ENCODE data around the gene CDYL. TPM values are rescaled to one million over a fixed set of nuclear protein-coding genes. Genes with fewer than 3 reads are reported as not detected.

Gene CDYL
- total and polyA plus RNA-seq, 9 donors = 9.9 to 71.3 (median 45.1) TPM

DNA sequence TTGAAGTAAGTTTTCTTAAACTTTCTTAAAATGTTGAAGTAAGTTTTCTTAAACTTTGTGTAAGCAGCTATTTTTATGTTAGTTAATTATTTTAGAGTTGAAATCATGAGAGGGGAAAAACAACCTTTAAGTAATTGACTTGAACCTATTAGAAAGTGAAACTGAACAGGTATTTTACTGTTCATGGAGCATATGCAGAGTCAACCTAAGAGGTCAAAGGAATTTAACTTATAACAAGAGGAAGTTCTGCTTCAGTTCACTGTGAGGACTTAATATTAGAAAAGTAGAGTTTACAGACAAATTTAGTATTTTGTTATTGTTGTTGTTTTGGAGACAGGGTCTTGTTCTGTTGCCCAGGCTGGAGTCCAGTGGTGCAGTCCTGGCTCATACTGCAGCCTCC is 38.0 kb downstream of the CDYL start:
- no peak overlapping the region for H3K27ac ChIP-seq
- no peak for DNase-seq
- H3K9me3 ChIP-seq = no peaks in the 10 kb centered on the region
- TF ChIP-seq, protein P1, sequence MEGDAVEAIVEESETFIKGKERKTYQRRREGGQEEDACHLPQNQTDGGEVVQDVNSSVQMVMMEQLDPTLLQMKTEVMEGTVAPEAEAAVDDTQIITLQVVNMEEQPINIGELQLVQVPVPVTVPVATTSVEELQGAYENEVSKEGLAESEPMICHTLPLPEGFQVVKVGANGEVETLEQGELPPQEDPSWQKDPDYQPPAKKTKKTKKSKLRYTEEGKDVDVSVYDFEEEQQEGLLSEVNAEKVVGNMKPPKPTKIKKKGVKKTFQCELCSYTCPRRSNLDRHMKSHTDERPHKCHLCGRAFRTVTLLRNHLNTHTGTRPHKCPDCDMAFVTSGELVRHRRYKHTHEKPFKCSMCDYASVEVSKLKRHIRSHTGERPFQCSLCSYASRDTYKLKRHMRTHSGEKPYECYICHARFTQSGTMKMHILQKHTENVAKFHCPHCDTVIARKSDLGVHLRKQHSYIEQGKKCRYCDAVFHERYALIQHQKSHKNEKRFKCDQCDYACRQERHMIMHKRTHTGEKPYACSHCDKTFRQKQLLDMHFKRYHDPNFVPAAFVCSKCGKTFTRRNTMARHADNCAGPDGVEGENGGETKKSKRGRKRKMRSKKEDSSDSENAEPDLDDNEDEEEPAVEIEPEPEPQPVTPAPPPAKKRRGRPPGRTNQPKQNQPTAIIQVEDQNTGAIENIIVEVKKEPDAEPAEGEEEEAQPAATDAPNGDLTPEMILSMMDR (IDR thresholded peaks at IDR 0.05) = no peak
- TF ChIP-seq EP300 (IDR thresholded peaks at IDR 0.05) (no peak), POLR2A (IDR thresholded peaks at IDR 0.05) (no peak)
- peaks cover 12% of the 10 kb centered on the region for H3K4me1 ChIP-seq (ENCODE audit: insufficient read depth)
- intact Hi-C loops (cut with DNase I) = no loop called here
- H3K4me3 ChIP-seq = no peak overlapping the region
- no peaks in the 10 kb centered on the region for H3K36me3 ChIP-seq
- H3K27me3 ChIP-seq = no peaks in the 10 kb centered on the region

- 67 to 85% (median 82%) methylated on average over 2 of the region's 2 CpGs for WGBS, 3 donors
- Histone ChIP-seq H3K27ac (no peak overlapping the region), H3K9me3 (no peaks in the 10 kb centered on the region), H3K27me3 (no peaks in the 10 kb centered on the region), H3K36me3 (no peaks in the 10 kb centered on the region), H3K4me1 (ENCODE audit: insufficient read depth) (peaks cover 12% of the 10 kb centered on the region), H3K4me3 (no peak overlapping the region)
- DNase-seq = no peak
- intact Hi-C loops (cut with DNase I) = no loop called here
- no peak for TF ChIP-seq EP300 (IDR thresholded peaks at IDR 0.05)
- TF ChIP-seq, protein P1 (IDR thresholded peaks at IDR 0.05) = no peak
- TF ChIP-seq POLR2A (IDR thresholded peaks at IDR 0.05) = no peak
These were observed 38.8 kb downstream of the CDYL start for GRCh38 chr6:4814987-4815386.

- intact Hi-C loops (cut with DNase I) = no loop called here
- Histone ChIP-seq H3K9me3 (no peaks in the 10 kb centered on the region), H3K4me3 (no peak overlapping the region), H3K27me3 (no peaks in the 10 kb centered on the region), H3K4me1 (ENCODE audit: insufficient read depth) (peaks cover 12% of the 10 kb centered on the region), H3K36me3 (no peaks in the 10 kb centered on the region), H3K27ac (no peak overlapping the region)
- no peak for DNase-seq
- TF ChIP-seq EP300 (IDR thresholded peaks at IDR 0.05) (no peak), POLR2A (IDR thresholded peaks at IDR 0.05) (no peak)
- TF ChIP-seq, protein P1 (IDR thresholded peaks at IDR 0.05) = no peak
- WGBS, 3 donors = 82 to 84% (median 82%) methylated on average over 2 of the region's 2 CpGs
These were observed 39.4 kb downstream of the CDYL start for GRCh38 chr6:4815584-4815983.

DNA sequence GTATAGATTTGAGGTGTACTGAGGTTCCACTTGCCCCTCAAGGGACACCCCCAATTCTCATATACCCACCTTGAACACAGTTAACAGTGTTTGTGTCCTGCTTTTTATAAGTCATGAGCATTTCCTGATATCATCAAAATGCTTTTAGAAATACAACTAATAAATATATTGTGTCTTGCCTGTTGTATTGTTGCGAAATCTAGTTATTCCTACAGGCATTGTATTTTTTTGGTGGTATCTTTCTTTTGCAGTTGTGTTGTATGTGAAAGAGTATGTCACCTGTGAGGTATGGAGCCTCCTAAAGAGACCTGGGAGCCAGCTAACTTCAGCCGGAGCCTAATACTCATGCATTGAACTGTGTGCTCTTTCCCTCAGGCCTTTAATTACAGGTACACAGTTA is 40.7 kb downstream of the CDYL start:
- Histone ChIP-seq H3K9me3 (no peaks in the 10 kb centered on the region), H3K36me3 (no peaks in the 10 kb centered on the region), H3K4me1 (ENCODE audit: insufficient read depth) (peaks cover 10% of the 10 kb centered on the region), H3K4me3 (no peak overlapping the region), H3K27ac (no peak overlapping the region), H3K27me3 (no peaks in the 10 kb centered on the region)
- intact Hi-C loops (cut with DNase I) = no loop called here
- WGBS, 3 donors = 96 to 98% (median 96%) methylated on average over 2 of the region's 2 CpGs
- DNase-seq = no peak
- TF ChIP-seq EP300 (IDR thresholded peaks at IDR 0.05) (no peak), POLR2A (IDR thresholded peaks at IDR 0.05) (no peak)
- TF ChIP-seq, protein P1 (IDR thresholded peaks at IDR 0.05) = no peak

DNA sequence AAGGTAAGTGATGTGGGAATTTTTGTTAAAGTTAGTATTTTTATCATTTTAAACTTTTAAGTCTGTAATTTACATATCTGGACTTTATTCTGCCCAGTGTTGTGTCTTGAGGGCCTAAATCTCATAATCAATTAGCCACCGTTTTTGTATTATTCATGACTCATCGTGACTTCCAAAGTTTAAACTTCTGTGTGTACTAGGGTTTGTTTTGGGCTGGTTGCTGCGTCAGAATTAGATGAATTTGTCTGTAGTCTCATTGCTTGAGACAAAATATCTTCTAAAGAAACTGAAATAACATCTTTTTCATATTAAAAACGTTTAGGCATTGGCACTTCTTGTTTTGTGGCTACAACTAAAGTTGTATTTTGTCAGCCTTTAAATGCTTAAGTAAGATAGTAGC is 41.3 kb downstream of the CDYL start:
- H3K4me1 ChIP-seq (ENCODE audit: insufficient read depth) = peaks cover 10% of the 10 kb centered on the region
- no peak for TF ChIP-seq POLR2A (IDR thresholded peaks at IDR 0.05)
- TF ChIP-seq, protein P1 (IDR thresholded peaks at IDR 0.05) = no peak
- no peak for TF ChIP-seq EP300 (IDR thresholded peaks at IDR 0.05)
- H3K9me3 ChIP-seq = no peaks in the 10 kb centered on the region
- intact Hi-C loops (cut with DNase I) = no loop called here
- no peaks in the 10 kb centered on the region for H3K36me3 ChIP-seq
- H3K27ac ChIP-seq = no peak overlapping the region
- DNase-seq = no peak
- no peaks in the 10 kb centered on the region for H3K27me3 ChIP-seq
- WGBS, 3 donors = 10 to 25% (median 15%) methylated on average over 4 of the region's 4 CpGs
- no peak overlapping the region for H3K4me3 ChIP-seq

Measured in ovary (tissue), 9 donors.